Peyer's patch (tissue), 4 donors: Measurements from ENCODE around the gene FN1.

Experiments
- CTCF ChIP-seq, 6 experiments: fragments of 450-650 bp in 4 of 6; fragments of 200-600 bp in 2 of 6; sonication (generic) in 1 of 6; IDR thresholded peaks; one replicate each; pipeline ENCODE4 v1.5.1; 2017 to 2019; ENCODE audit warnings: antibody characterized with exemption in 6 of 6, mild to moderate bottlenecking in 3 of 6, moderate library complexity in 1 of 6
- POLR2A ChIP-seq, 2 donors: fragments of 450-650 bp; IDR thresholded peaks; one replicate each; pipeline ENCODE4 v1.5.1; 2017; ENCODE audit warnings: antibody characterized with exemption in 2 of 2, mild to moderate bottlenecking in 2 of 2, moderate library complexity in 2 of 2

- TF ChIP-seq CTCF (IDR thresholded peaks at IDR 0.05) (no peak), POLR2A (IDR thresholded peaks at IDR 0.05) (no peak)
These were observed 43.1 kb downstream of the FN1 start for GRCh38 chr2:215392687-215393270.
